Breast epithelium (tissue), 3 donors: ENCODE measurements around the gene SUCLG2.

Source experiments
- POLR2AphosphoS5 ChIP-seq, 3 donors: sonication (generic); formaldehyde crosslinking; IDR thresholded peaks; one replicate each; pipeline ENCODE4 v1.6.1; 2017; ENCODE audit warnings: antibody characterized with exemption in 3 of 3
- TF ChIP-seq, protein P1 (sequence below), 3 donors: fragments of 450-650 bp; IDR thresholded peaks; one replicate each; pipeline ENCODE4 v1.5.1; 2016 to 2017; ENCODE audit warnings: antibody characterized with exemption in 3 of 3, mild to moderate bottlenecking in 3 of 3, moderate library complexity in 3 of 3

GRCh38 chr3:67418426-67419217 lies 235.8 kb downstream of the SUCLG2 start:
- TF ChIP-seq, protein P1, sequence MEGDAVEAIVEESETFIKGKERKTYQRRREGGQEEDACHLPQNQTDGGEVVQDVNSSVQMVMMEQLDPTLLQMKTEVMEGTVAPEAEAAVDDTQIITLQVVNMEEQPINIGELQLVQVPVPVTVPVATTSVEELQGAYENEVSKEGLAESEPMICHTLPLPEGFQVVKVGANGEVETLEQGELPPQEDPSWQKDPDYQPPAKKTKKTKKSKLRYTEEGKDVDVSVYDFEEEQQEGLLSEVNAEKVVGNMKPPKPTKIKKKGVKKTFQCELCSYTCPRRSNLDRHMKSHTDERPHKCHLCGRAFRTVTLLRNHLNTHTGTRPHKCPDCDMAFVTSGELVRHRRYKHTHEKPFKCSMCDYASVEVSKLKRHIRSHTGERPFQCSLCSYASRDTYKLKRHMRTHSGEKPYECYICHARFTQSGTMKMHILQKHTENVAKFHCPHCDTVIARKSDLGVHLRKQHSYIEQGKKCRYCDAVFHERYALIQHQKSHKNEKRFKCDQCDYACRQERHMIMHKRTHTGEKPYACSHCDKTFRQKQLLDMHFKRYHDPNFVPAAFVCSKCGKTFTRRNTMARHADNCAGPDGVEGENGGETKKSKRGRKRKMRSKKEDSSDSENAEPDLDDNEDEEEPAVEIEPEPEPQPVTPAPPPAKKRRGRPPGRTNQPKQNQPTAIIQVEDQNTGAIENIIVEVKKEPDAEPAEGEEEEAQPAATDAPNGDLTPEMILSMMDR (IDR thresholded peaks at IDR 0.05), result no peak
- no peak for TF ChIP-seq POLR2AphosphoS5 (IDR thresholded peaks at IDR 0.05)
